RWPE1 (cell line): ENCODE measurements around the gene ZNF469.

Experiments
- CTCF ChIA-PET: fragments of 350-600 bp; sonication (Branson Sonifier 250); formaldehyde crosslinking; extraction: SDS; loops from one replicate; lab custom pipeline; 2021; lab: Yijun Ruan, JAX
- POLR2A ChIA-PET: fragments of 400-600 bp; formaldehyde crosslinking; extraction: SDS; loops from one replicate; lab custom pipeline; 2020; ENCODE audit warnings: antibody characterized with exemption; ENCODE audit not compliant: low non-redundant PET; lab: Yijun Ruan, JAX
- DNase-seq: peaks from one replicate; pipeline ENCODE4 v3.0.0; 2012; ENCODE audit warnings: low spot score
- H3K27ac ChIP-seq: fragments of 450-650 bp; 2 replicates; pipeline ENCODE4 v1.5.1; 2017
- TF ChIP-seq, protein P1 (sequence below): fragments of 450-650 bp; conservative IDR thresholded peaks from 2 replicates; pipeline ENCODE4 v1.5.1; 2017; ENCODE audit warnings: low read depth, mild to moderate bottlenecking

Gene ZNF469

DNA sequence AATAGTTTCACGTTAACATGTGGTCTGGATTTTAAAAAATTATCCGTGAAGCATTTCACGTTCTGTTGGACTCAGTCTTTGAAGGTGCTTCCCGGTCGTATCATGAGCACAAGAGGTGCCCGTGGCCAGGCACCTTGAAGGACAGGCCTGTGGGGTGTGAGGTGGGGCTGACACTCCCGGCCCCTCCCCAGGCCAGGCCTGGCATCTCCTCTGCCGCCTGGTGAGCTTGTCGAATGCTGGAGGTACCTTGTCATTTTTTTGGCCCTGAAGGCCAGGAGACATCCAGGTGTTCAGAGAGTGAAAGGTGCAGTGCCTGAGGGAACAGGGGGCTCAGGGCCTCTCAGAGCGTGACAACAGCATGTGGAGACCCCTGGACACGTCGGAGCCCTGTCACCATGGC is 11.7 kb downstream of the ZNF469 start:
- TF ChIP-seq, protein P1, sequence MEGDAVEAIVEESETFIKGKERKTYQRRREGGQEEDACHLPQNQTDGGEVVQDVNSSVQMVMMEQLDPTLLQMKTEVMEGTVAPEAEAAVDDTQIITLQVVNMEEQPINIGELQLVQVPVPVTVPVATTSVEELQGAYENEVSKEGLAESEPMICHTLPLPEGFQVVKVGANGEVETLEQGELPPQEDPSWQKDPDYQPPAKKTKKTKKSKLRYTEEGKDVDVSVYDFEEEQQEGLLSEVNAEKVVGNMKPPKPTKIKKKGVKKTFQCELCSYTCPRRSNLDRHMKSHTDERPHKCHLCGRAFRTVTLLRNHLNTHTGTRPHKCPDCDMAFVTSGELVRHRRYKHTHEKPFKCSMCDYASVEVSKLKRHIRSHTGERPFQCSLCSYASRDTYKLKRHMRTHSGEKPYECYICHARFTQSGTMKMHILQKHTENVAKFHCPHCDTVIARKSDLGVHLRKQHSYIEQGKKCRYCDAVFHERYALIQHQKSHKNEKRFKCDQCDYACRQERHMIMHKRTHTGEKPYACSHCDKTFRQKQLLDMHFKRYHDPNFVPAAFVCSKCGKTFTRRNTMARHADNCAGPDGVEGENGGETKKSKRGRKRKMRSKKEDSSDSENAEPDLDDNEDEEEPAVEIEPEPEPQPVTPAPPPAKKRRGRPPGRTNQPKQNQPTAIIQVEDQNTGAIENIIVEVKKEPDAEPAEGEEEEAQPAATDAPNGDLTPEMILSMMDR = no peak
- ChIA-PET POLR2A (no interaction called here), CTCF (no interaction called here)

DNA sequence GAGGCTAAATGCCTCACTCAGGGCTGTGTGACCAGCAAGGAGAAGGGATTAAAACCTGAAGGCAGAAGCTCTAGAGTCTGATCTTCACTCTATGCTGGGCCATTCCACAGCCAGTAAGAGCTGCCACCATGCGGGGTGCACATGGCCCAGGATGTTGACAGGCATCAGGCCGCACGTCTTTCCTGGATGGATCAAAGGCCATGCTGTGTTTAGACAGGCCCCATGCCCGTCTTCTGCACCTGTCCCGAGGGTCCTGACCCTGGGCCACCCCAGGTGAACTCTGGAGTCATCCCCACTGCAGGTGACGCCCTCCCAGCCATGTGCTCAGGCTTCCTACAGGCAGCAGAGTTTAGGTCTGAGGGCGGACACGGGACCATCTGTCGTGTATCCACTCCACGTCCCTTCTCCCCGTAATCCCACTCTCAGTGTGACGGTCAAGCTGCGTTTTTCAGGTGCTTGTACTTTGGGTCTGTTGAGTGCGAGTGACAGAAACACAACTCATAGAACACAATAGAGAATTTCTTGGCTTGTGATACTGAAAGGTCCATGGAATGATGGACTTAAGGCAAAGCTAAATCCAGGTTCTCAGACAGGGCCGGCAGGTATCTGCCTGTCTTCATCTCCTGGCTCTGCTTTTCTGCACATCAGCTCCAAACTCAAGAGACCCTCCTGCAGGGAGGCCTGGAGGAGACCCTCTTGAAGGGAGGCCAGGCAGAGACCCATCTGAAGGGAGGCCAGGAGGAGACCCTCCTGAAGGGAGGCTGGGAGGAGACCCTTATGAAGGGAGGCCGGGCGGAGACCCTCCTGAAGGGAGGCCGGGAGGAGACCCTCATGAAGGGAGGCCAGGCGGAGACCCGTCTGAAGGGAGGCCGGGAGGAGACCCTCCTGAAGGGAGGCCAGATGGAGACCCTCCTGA is 13.2 kb downstream of the ZNF469 start:
- no peak for DNase-seq
- POLR2A ChIA-PET = no interaction called here
- TF ChIP-seq, protein P1 = no peak
- CTCF ChIA-PET = no interaction called here
- H3K27ac ChIP-seq = no peak overlapping the region

More for the DNA sequence above, 11.7 kb downstream of the ZNF469 start:
- no peak for DNase-seq
- no peak overlapping the region for H3K27ac ChIP-seq

DNA sequence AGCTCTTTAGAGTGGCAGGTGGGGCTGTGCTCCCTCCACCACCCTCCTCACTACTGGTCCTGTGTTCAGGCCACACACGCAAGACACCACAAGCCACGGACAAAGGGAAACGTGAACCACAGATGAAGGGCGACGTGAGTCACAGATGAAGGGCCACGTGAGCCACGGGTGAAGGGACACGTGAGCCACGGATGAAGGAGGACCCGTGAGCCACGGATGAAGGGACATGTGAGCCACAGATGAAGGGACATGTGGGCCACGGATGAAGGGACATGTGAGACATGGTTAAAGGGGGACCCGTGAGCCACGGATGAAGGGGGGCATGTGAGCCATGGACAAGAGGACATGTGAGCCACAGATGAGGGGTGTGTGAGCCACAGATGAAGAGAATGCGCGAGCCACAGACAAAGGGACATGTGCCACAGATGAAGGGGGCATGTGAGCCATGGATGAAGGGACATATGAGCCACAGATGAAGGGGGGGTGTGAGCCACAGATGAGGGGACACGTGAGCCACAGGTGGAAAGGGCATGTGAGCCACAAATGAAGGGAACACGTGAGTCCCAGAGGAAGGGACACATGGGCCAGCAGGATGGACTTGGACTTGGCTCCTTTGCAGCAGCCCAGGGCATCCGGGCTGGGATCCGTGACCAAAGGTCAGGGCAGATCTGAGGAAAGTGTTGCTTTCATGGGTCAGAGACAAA is 15.6 kb downstream of the ZNF469 start:
- TF ChIP-seq, protein P1 = no peak
- no peak for DNase-seq
- no peak overlapping the region for H3K27ac ChIP-seq
- ChIA-PET POLR2A (no interaction called here), CTCF (no interaction called here)

DNA sequence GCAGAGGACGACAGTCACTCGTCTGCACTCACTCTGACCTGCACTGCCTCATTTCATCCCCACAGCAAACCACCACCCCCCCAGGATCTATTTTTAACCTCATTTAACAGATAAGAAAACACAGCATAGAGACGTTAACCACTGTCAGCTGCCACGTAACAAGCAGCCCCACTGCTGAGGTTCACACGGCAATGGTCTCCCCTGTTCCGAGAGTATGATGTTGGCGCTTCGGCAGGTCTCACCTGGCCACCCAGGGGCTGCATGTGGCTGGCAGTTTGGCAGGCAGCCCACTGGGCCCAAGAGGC is 16.1 kb downstream of the ZNF469 start:
- DNase-seq = no peak
- H3K27ac ChIP-seq = no peak overlapping the region
- ChIA-PET CTCF (no interaction called here), POLR2A (no interaction called here)
- TF ChIP-seq, protein P1 = no peak

DNA sequence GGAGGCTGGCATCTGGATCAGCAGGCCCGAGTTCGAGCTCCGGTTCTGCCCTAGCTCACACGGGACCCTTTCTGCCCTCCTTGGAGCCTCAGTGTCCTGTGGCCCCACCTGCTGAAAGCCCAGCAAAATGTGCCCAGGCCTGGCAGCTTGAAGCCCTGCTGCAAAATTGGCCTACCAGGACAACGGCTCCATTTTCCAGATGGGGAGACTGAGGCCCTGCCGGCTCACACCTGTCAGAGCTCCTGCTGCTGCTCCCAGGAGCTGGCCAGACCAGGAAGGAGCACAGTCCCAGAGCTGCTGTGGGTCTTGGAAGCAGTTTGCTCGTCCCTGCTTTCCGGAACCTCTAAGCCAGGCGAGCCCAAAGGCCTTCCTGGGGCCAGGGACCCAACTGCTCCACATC is 17.4 kb downstream of the ZNF469 start:
- H3K27ac ChIP-seq = no peak overlapping the region
- TF ChIP-seq, protein P1 = no peak
- ChIA-PET CTCF (no interaction called here), POLR2A (no interaction called here)
- no peak for DNase-seq

DNA sequence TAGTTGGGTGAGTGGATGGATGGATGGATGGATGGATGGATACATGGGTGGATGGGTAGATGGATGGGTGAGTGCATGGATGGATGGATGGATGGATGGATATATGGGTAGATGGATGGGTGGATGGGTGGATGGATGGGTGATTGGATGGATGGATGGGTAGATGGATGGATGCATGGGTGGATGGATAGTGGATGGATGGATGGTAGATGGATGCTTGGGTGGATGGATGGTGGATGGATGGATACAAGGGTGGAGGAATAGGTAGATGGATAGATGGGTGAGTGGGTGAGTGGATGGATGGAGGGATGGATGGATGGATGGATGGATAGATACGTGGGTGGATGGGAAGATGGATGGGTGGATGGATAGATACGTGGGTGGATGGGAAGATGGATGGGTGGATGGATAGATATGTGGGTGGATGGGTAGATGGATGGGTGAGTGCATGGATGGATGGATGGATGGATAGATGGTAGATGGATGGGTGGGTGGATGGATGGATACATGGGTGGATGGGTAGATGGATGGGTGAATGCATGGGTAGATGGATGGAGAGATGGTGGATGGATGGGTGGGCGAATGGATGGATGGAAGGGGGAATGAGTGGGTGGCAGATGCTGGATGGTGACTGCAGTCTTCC is 19.0 kb downstream of the ZNF469 start:
- ChIA-PET POLR2A (no interaction called here), CTCF (no interaction called here)
- no peak overlapping the region for H3K27ac ChIP-seq
- TF ChIP-seq, protein P1 = no peak
- DNase-seq = no peak
